ENCODE results near the gene CCDC86. TPM values are rescaled to one million over a fixed set of nuclear protein-coding genes. Genes with fewer than 3 reads are reported as not detected.
A peak's percentile ranks its signal among the peaks of the same experiment; 100 is the strongest.

Gene CCDC86
- total RNA-seq, 4 donors from 2014 or later, result 8.7 to 33.0 (median 12.4) TPM

GRCh38 chr11:60879104-60879503 lies 37.2 kb downstream of the CCDC86 start:
- no peaks in the 10 kb centered on the region for H3K9me3 ChIP-seq
- H3K36me3 ChIP-seq, result no peaks in the 10 kb centered on the region
- no peaks in the 10 kb centered on the region for H3K4me1 ChIP-seq
- no peak overlapping the region for H3K4me3 ChIP-seq
- no peaks in the 10 kb centered on the region for H3K27me3 ChIP-seq
- no peak for DNase-seq
- no peak for TF ChIP-seq CTCF (IDR thresholded peaks at IDR 0.05)
- TF ChIP-seq POLR2A (IDR thresholded peaks at IDR 0.05), result no peak
- H3K27ac ChIP-seq, result peak overlapping the region in 3 of 4 donors; percentile 21 to 68 (median 25)

DNA sequence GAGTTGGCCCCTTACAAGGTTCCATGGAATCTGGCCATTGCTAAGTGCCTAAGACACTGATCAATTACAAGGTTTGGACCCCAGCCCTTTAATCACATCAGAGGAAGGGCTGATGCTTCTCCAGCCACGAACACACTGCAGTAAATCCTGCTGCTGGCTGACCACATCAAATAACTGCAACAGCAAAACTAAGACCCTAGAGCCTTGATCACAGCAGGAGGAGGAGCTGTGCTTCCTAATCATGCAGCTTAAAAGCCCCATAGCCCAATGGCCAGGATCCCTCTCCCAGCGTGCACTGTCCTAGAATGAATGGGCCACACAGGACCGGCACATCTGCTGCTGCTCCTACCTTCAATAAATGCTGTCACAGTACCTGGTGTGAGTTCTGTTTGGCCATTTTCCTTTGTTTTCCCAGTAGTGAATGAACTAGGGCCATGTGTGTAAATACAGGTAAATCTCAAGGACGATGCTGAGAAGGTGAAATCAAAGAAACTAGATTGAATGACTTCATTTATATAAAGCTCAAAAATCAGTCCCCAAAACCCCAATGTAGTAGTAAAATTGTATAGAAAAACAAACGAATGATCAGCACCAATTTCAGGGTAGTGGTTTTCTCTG lies 38.2 kb downstream of the CCDC86 start:
- no peak for DNase-seq
- Histone ChIP-seq H3K27me3 (no peaks in the 10 kb centered on the region), H3K4me1 (no peaks in the 10 kb centered on the region), H3K36me3 (no peaks in the 10 kb centered on the region), H3K4me3 (no peak overlapping the region), H3K27ac (peak overlapping the region in 1 of 4 donors; percentile 68), H3K9me3 (no peaks in the 10 kb centered on the region)
- TF ChIP-seq POLR2A (IDR thresholded peaks at IDR 0.05), result no peak

DNA sequence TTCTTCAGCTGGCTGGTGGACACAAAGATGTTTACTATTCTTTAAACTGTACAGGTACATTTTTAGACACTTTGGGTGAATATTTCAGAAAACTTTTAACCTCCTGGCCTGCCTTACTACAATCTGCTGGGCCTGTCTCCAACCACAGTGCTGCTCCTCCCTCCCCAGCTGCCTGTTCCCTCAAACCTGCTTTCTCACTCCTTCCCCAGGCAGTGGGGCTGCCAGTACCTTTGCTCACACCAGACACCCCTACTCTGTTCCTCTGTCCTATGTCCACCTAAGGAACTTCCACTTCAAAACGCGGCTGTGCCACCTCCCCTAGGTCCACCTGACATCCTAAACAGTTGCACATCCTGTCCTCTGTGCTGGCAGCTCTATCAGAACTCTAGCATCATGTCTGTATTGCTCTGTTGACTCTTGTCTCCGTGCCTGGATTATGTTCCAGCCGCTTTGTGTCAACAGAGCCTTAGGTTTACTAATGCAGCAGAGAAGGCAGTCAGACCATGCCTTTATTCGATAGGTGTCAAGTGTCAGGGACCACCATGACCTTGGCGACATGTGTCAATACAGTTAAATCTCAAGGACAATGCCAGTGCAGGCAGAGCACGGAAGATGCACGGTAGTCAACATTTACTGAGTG lies 38.9 kb downstream of the CCDC86 start:
- no peaks in the 10 kb centered on the region for H3K4me1 ChIP-seq
- H3K27ac ChIP-seq, result peak overlapping the region in 1 of 4 donors; percentile 8
- DNase-seq, result no peak
- H3K4me3 ChIP-seq, result no peak overlapping the region
- no peaks in the 10 kb centered on the region for H3K9me3 ChIP-seq
- no peaks in the 10 kb centered on the region for H3K36me3 ChIP-seq
- no peaks in the 10 kb centered on the region for H3K27me3 ChIP-seq
- no peak for TF ChIP-seq POLR2A (IDR thresholded peaks at IDR 0.05)
- TF ChIP-seq CTCF (IDR thresholded peaks at IDR 0.05), result no peak

DNA sequence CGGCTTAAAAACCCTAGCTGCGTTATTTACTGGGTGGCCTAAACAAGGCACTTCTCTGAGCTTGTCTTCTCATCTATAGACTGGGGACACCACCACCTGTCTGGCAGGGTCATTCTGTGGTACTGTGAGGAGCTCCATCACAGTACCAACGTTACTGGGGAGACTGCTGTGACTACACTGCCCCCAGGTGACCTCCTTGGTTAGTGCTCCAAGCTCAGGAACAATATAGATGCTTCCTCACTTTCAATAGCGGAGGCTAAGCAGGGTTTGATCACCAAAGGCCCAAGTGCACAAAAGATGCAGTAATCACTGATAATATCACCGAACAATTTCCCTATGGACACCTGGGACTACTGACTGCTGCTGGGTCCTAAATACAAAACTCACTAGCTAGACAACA lies 45.6 kb downstream of the CCDC86 start:
- H3K27ac ChIP-seq, result no peak overlapping the region
- peak in 2 of 3 donors; percentile 68 to 79 for DNase-seq
- H3K9me3 ChIP-seq, result no peaks in the 10 kb centered on the region
- peaks cover 0 to 17% (median 0%) of the 10 kb centered on the region in 3 donors for H3K36me3 ChIP-seq
- no peaks in the 10 kb centered on the region for H3K27me3 ChIP-seq
- no peaks in the 10 kb centered on the region for H3K4me1 ChIP-seq
- H3K4me3 ChIP-seq, result no peak overlapping the region
- no peak for TF ChIP-seq POLR2A (IDR thresholded peaks at IDR 0.05)
- TF ChIP-seq CTCF (IDR thresholded peaks at IDR 0.05), result peak in 4 of 6 experiments; percentile 35 to 83 (median 80)

GRCh38 chr11:60889869-60890311 lies 48.0 kb downstream of the CCDC86 start:
- H3K9me3 ChIP-seq, result no peaks in the 10 kb centered on the region
- H3K4me3 ChIP-seq, result no peak overlapping the region
- no peak overlapping the region for H3K27ac ChIP-seq
- TF ChIP-seq CTCF (IDR thresholded peaks at IDR 0.05) (no peak), POLR2A (IDR thresholded peaks at IDR 0.05) (no peak)
- peaks cover 0 to 39% (median 0%) of the 10 kb centered on the region in 3 donors for H3K36me3 ChIP-seq
- no peaks in the 10 kb centered on the region for H3K27me3 ChIP-seq
- no peaks in the 10 kb centered on the region for H3K4me1 ChIP-seq
- DNase-seq, result peak in 1 of 3 donors; percentile 35

GRCh38 chr11:60890696-60891095 lies 48.8 kb downstream of the CCDC86 start:
- H3K36me3 ChIP-seq, result peaks cover 0 to 47% (median 0%) of the 10 kb centered on the region in 3 donors
- no peak overlapping the region for H3K27ac ChIP-seq
- no peaks in the 10 kb centered on the region for H3K9me3 ChIP-seq

More at GRCh38 chr11:60890696-60891095, 48.8 kb downstream of the CCDC86 start:
- Histone ChIP-seq H3K4me3 (no peak overlapping the region), H3K4me1 (no peaks in the 10 kb centered on the region), H3K27me3 (no peaks in the 10 kb centered on the region)
- peak in 1 of 3 donors; percentile 40 for DNase-seq
- no peak for TF ChIP-seq POLR2A (IDR thresholded peaks at IDR 0.05)
- TF ChIP-seq CTCF (IDR thresholded peaks at IDR 0.05), result no peak
